Myocyte (in vitro differentiated cells): ENCODE measurements around the gene CLDN15. TPM values are rescaled to one million over a fixed set of nuclear protein-coding genes. Genes with fewer than 3 reads are reported as not detected.
A peak's percentile ranks its signal among the peaks of the same experiment; 100 is the strongest.

Experiments
- DNase-seq: peaks from one replicate; pipeline ENCODE4 v3.0.0-alpha.2; 2012; ENCODE audit warnings: low read depth
- total RNA-seq: library from RNA; depleted of rRNA; stranded (reverse); fragments of >200 nt; gene quantifications from 2 replicates; pipeline ENCODE4 v1.2.3, GENCODE V29; 2014

The CLDN15 gene
- total RNA-seq, 1 donor from 2014 or later = 3.8 TPM

GRCh38 chr7:101244375-101245146, 7.0 kb upstream of the CLDN15 start, which contains the start of gene FIS1:
Gene FIS1 (minus strand): TSS chr7:101245081. CDS start chr7:101245004, 77 bp downstream.
- peak; percentile 95 for DNase-seq

GRCh38 chr7:101243646-101244374, 6.2 kb upstream of the CLDN15 start:
- DNase-seq = no peak

DNA sequence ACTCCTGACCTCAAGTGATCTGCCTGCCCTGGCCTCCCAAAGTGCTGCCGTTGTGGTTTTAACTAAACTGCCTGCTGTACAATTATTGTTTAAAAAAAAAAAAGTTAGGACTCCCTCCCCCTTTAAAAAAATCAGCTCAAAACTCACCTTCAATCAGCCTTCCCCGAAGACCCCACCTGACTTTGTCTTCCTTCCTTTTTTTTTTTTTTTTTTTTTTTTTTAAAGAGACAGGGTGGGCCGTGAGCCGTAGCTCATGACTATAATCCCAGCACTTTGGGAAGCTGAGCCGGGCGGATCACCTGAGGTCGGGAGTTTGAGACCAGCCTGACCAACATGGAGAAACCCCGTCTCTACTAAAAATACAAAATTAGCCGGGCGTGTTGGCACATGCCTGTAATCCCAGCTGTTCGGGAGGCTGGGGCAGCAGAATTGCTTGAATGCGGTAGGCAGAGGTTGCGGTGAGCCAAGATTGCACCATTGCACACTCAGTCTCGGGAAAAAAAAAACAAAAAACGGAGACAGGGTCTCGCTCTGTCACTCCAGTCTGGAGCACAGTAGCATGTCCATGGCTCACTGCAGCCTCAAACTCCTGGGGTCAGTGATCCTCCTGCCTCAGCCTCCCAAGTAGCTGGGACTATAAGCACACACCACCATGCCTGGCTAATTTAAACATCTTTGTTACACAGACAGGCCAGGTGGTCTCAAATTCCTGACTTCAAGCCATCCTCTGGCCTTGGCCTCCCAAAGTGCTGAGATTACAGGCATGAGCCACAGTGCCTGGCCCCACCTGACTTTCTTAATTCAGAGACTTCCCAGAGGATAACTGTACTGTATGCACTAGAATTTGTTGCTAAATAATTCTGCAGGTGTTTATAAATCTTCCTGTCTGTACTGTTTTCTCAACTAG, 4.1 kb upstream of the CLDN15 start:
- DNase-seq = peak; percentile 35

- no peak for DNase-seq
These were observed 3.4 kb upstream of the CLDN15 start for GRCh38 chr7:101241015-101241363.

- DNase-seq = no peak
These were observed 2.8 kb upstream of the CLDN15 start for GRCh38 chr7:101240226-101241014.

GRCh38 chr7:101239951-101240220, 2.3 kb upstream of the CLDN15 start:
- DNase-seq = no peak

GRCh38 chr7:101239191-101239950, 1.8 kb upstream of the CLDN15 start:
- no peak for DNase-seq

DNA sequence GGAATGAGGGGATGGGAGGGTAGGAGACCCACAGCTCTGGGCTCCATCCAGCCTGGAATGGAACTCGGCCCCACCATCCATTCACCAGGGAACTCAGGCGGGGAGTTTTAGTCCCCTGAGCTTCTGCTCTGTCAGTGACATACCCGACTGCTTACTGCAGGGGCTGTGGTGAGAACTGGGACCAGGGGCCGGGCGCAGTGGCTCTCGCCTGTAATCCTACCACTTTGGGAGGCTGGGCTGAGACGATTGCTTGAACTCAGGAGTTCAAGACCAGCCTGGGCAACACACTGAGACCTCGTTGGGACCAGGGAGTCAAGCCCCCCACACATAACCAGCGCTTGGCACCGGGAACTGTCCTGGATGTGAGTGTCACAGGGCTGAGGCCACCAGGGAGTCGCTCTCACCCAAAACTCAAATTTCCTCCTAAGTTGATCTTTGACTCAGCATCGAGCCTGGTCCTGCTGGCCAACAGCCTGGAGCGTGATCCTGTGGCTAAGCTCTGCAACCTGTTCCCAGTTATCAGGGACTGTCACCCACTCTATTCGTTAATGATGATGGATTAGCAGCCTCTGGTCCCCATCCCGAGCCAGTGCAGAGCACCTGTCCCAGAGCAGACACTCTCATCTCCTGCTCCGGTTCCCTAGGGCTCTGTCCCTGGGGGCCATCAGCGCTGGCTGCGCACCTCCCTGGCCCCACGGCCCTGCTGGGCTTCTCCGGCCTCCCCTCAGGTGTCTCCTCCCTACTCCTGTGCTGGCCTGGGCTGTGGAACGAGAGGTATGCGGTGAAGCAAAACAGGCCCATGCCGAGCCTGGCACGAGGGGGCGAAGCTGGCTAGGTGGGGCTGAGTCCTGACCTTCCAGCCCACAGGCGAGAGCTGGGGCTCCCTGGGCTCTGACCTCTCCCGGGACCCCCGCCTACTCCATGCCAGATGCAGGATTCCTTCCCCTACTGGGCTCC, 902 bp upstream of the CLDN15 start:
- DNase-seq = peak; percentile 57

GRCh38 chr7:101236292-101236835, 1.2 kb downstream of the CLDN15 start:
- no peak for DNase-seq

DNA sequence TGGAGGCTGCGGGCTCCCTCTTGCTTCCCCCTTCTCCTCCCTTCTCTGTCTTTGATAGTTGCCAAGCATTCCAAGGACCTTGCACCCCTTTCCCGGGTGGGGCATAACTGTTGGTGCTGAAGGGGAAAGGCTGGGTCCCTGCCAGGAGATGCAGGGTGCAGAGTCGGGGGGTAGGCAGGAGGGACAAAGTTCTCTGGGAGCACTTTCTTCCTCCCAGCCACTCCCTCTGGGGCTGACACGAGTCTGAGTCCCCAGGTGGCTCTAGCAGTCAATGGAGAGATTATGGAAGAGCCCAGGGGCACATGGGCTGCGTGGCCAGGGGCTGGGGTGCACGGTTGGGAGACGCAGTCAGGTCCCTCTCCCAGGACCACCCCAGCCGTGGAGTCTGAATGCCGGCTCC, 2.1 kb downstream of the CLDN15 start:
- DNase-seq = no peak

DNA sequence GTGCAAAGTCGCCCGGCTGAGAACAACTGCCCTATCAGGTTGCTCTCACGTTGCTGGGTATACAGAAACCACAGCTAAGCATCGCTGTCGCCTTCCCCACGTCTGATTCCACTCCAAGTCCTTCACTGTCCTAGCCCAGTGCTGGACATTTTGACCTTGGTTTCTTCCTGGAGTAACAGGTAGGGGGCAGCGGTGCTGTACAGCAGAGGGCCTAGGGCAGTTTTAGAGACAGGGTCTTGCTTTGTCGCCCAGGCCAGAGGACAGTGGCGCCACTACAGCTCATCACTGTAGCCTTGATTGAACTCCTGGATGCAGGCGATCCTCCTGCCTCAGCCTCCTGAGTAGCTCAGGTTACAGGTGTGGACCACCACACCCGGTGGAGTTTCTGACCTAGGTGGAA, 2.6 kb downstream of the CLDN15 start:
- no peak for DNase-seq

DNA sequence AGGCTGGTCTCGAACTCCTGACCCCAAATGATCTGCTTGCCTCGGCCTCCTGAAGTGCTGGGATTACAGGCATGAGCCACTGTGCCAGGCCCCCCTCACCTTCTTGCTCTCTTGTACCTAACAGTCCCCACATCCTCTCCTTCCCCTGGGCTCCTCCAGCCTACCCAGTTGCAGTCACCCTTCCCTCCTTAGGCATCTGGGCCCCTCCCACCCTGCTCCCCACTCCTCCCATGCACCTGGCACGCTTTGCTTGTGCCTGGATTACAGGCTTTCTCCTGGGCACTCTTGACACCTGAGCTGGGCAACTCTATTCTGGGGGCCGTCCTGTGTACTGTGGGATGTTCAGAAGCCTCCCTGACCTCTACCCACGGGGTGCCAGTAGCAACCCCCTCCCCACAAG, 3.0 kb downstream of the CLDN15 start:
- DNase-seq = no peak

- DNase-seq = no peak
These were observed 3.6 kb downstream of the CLDN15 start for GRCh38 chr7:101233907-101234547.

GRCh38 chr7:101232141-101232850, 5.3 kb downstream of the CLDN15 start:
- DNase-seq = no peak

GRCh38 chr7:101231644-101232043, 6.0 kb downstream of the CLDN15 start:
- DNase-seq = no peak

DNA sequence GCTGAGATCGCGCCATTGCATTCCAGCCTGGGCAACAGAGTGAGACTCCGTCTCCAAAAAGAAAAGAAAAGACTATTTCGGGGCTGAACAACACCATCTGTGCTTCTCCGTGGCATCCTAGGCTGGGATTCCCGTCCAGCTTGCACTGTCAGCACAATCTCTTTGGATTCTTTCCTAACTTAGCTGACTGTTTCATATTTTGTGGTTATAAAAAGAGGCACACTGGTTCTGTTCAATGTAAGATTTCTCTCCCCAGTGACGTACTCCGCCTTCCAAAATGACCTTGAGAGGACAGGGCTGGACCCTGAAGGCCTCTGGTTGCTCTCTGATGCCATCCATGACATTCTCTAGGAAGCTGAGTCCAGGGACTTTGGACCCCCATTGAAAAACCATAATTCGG, 10.9 kb downstream of the CLDN15 start:
- no peak for DNase-seq

DNA sequence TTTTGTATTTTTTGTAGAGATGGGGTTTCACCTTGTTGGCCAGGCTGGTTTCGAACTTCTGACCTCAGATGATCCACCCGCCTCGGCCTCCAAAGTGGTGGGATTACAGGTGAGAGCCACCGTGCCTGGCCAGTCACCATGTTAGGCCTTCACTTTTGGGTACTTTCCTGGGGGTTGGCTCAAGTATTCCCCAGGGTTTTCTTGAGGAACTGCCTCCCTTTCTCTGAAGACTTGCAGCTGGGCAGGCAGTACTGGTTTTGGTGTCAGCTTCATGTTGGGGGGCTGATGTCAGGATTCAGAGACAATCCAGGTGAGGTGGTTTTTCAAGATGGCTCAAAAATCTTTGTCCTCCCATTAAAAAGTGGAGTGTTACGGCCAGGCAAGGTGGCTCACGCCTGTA, 12.0 kb downstream of the CLDN15 start:
- no peak for DNase-seq

- no peak for DNase-seq
These were observed 14.1 kb downstream of the CLDN15 start for GRCh38 chr7:101223528-101223927.
